ENCODE results near the gene FBXO17. TPM values are rescaled to one million over a fixed set of nuclear protein-coding genes. Genes with fewer than 3 reads are reported as not detected.

Gene FBXO17
- total and polyA plus RNA-seq, 2 experiments from 2014 or later: 39.3 to 65.3 TPM

GRCh38 chr19:38893341-38893771 lies 82.2 kb downstream of the FBXO17 start:
- no peak overlapping the region for H3K4me3 ChIP-seq
- no peak for DNase-seq (ENCODE audit: low read depth in 1 of 2, low spot score in 1 of 2)
- no peaks in the 10 kb centered on the region for H3K9me3 ChIP-seq (ENCODE audit: low read depth)
- peaks cover 19% of the 10 kb centered on the region for H3K27me3 ChIP-seq
- no peak overlapping the region for H3K27ac ChIP-seq
- H3K36me3 ChIP-seq: no peaks in the 10 kb centered on the region
- H3K4me1 ChIP-seq (ENCODE audit: low read depth): no peaks in the 10 kb centered on the region
- no peak for TF ChIP-seq CTCF (IDR thresholded peaks at IDR 0.05; ENCODE audit: low read depth, low read length)

- Histone ChIP-seq H3K36me3 (no peaks in the 10 kb centered on the region), H3K9me3 (ENCODE audit: low read depth) (no peaks in the 10 kb centered on the region), H3K27ac (no peak overlapping the region), H3K4me3 (no peak overlapping the region), H3K27me3 (peaks cover 14% of the 10 kb centered on the region), H3K4me1 (ENCODE audit: low read depth) (no peaks in the 10 kb centered on the region)
- DNase-seq (ENCODE audit: low read depth in 1 of 2, low spot score in 1 of 2): no peak
- TF ChIP-seq CTCF (IDR thresholded peaks at IDR 0.05; ENCODE audit: low read depth, low read length): no peak
Measured at GRCh38 chr19:38892841-38893240, 82.7 kb downstream of the FBXO17 start.

- Histone ChIP-seq H3K27ac (no peak overlapping the region), H3K36me3 (no peaks in the 10 kb centered on the region)
Measured at GRCh38 chr19:38891771-38892170, 83.8 kb downstream of the FBXO17 start.

More at GRCh38 chr19:38891771-38892170, 83.8 kb downstream of the FBXO17 start:
- H3K27me3 ChIP-seq: peaks cover 6% of the 10 kb centered on the region
- H3K9me3 ChIP-seq (ENCODE audit: low read depth): no peaks in the 10 kb centered on the region
- H3K4me3 ChIP-seq: no peak overlapping the region
- no peak for TF ChIP-seq CTCF (IDR thresholded peaks at IDR 0.05; ENCODE audit: low read depth, low read length)
- no peak for DNase-seq (ENCODE audit: low read depth in 1 of 2, low spot score in 1 of 2)
- H3K4me1 ChIP-seq (ENCODE audit: low read depth): no peaks in the 10 kb centered on the region

Other genes starting within 250 kb of the FBXO17 start
- gene CAPN12, start 231.3 kb downstream of the FBXO17 start, total RNA-seq: 1.6 and 10.9 TPM in 2 replicates
- 1.3 and 3.4 TPM in 2 replicates for gene CAPN12, start 231.3 kb downstream of the FBXO17 start, polyA plus RNA-seq
- gene LGALS7, start 202.2 kb downstream of the FBXO17 start, total RNA-seq: not detected in 2 replicates
- not detected in 2 replicates for gene LGALS7, start 202.2 kb downstream of the FBXO17 start, polyA plus RNA-seq
- gene LGALS7B, start 186.5 kb downstream of the FBXO17 start, total RNA-seq: not detected in 2 replicates
- not detected in 2 replicates for gene LGALS7B, start 186.5 kb downstream of the FBXO17 start, polyA plus RNA-seq
- gene LGALS4, start 162.8 kb downstream of the FBXO17 start, total RNA-seq: 0.46 and 1.0 TPM in 2 replicates
- 0.50 and 2.0 TPM in 2 replicates for gene LGALS4, start 162.8 kb downstream of the FBXO17 start, polyA plus RNA-seq
- gene ECH1, start 143.9 kb downstream of the FBXO17 start, total RNA-seq: 171 and 180 TPM in 2 replicates
- 360 and 430 TPM in 2 replicates for gene ECH1, start 143.9 kb downstream of the FBXO17 start, polyA plus RNA-seq
- 300 and 326 TPM in 2 replicates for gene HNRNPL, start 125.8 kb downstream of the FBXO17 start, total RNA-seq
- 240 and 291 TPM in 2 replicates for gene HNRNPL, start 125.8 kb downstream of the FBXO17 start, polyA plus RNA-seq
- gene RINL, start 97.5 kb downstream of the FBXO17 start, total RNA-seq: 8.4 and 8.9 TPM in 2 replicates
- gene RINL, start 97.5 kb downstream of the FBXO17 start, polyA plus RNA-seq: 3.9 and 10.6 TPM in 2 replicates
- gene SIRT2, start 76.1 kb downstream of the FBXO17 start, total RNA-seq: 33.4 and 42.2 TPM in 2 replicates
- gene SIRT2, start 76.1 kb downstream of the FBXO17 start, polyA plus RNA-seq: 33.5 and 40.7 TPM in 2 replicates
- gene NFKBIB, start 75.8 kb downstream of the FBXO17 start, total RNA-seq: 14.7 and 26.9 TPM in 2 replicates
- gene NFKBIB, start 75.8 kb downstream of the FBXO17 start, polyA plus RNA-seq: 19.6 and 21.5 TPM in 2 replicates
- 1.4 and 2.6 TPM in 2 replicates for gene CCER2, start 63.6 kb downstream of the FBXO17 start, total RNA-seq
- 3.0 and 3.1 TPM in 2 replicates for gene CCER2, start 63.6 kb downstream of the FBXO17 start, polyA plus RNA-seq
- gene SARS2, start 45.0 kb downstream of the FBXO17 start, total RNA-seq: 37.2 and 43.0 TPM in 2 replicates
- 52.3 and 78.9 TPM in 2 replicates for gene SARS2, start 45.0 kb downstream of the FBXO17 start, polyA plus RNA-seq
- gene MRPS12, start 44.8 kb downstream of the FBXO17 start, total RNA-seq: 48.0 and 52.0 TPM in 2 replicates
- gene MRPS12, start 44.8 kb downstream of the FBXO17 start, polyA plus RNA-seq: 72.2 and 84.7 TPM in 2 replicates
- 17.8 and 21.0 TPM in 2 replicates for gene FBXO27, start 56.8 kb upstream of the FBXO17 start, total RNA-seq
- gene FBXO27, start 56.8 kb upstream of the FBXO17 start, polyA plus RNA-seq: 9.1 and 13.4 TPM in 2 replicates
- not detected in 2 replicates for gene ACP7, start 108.6 kb upstream of the FBXO17 start, total RNA-seq
- gene ACP7, start 108.6 kb upstream of the FBXO17 start, polyA plus RNA-seq: not detected in 2 replicates
- gene PAK4, start 150.0 kb upstream of the FBXO17 start, total RNA-seq: 28.7 and 57.9 TPM in 2 replicates
- 32.5 and 62.2 TPM in 2 replicates for gene PAK4, start 150.0 kb upstream of the FBXO17 start, polyA plus RNA-seq
- gene NCCRP1, start 221.2 kb upstream of the FBXO17 start, total RNA-seq: 10.3 and 16.1 TPM in 2 replicates
- 10.0 and 17.5 TPM in 2 replicates for gene NCCRP1, start 221.2 kb upstream of the FBXO17 start, polyA plus RNA-seq
- gene SYCN, start 228.5 kb upstream of the FBXO17 start, total RNA-seq: not detected in 2 replicates
- not detected in 2 replicates for gene SYCN, start 228.5 kb upstream of the FBXO17 start, polyA plus RNA-seq

Measured in cardiac muscle cell (in vitro differentiated cells and primary cell).